ENCODE measurements around the gene KRT9. TPM values are rescaled to one million over a fixed set of nuclear protein-coding genes. Genes with fewer than 3 reads are reported as not detected.

The KRT9 gene
- total RNA-seq, 6 donors from 2014 or later, result not detected

DNA sequence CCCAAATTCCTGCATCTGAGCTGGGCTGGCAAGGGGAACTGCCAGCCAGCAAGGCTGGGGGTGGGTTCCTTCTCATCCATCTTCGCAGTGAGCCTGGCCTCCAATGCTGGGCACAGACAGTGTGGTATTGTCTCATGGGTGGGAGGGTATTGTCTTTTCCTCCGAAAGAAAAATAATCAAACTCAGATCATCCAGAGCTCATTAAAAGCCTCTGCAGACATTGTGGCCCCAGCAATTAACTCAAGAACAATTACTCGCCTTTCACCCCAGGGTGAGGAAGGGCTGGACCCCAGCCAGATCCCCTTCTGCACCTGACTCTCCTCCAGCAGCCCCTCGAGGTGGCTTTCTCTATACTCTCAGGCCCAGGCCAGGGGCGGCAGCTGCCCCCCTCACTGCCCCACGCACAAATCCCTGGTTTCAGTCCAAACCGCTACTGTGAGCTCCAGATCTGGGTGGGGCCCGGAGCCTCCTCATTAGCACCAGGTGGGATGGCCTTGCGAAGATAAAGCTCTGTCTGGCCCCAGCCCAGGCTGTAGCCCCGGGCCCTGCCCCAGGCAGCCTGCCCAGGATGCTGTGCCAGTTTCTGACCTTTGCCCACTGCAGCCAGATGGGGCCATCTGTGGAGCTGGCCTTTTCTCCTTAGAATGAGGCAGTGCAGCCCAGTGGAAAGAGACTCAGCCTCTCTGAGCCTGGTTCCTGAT, 50.9 kb downstream of the KRT9 start:
- DNase-seq (peak in 1 of 2 donors; percentile 67), ATAC-seq (ENCODE audit: low FRiP score in 2 of 2) (no peak)
- 45 to 71% methylated on average over 7 to 10 of the region's 10 CpGs for WGBS, 2 donors
- Histone ChIP-seq H3K4me3 (no peak overlapping the region), H3K27ac (peak overlapping the region; percentile 39 to 80 (median 65)), H3K27me3 (no peaks in the 10 kb centered on the region), H3K9me3 (no peaks in the 10 kb centered on the region), H3K36me3 (peaks cover 0 to 5% (median 0%) of the 10 kb centered on the region in 4 donors), H3K4me1 (peaks cover 5 to 45% (median 17%) of the 10 kb centered on the region in 4 donors)
- TF ChIP-seq EP300 (IDR thresholded peaks at IDR 0.05), result no peak
- no peak for TF ChIP-seq POLR2A (IDR thresholded peaks at IDR 0.05)
- TF ChIP-seq, protein P1, sequence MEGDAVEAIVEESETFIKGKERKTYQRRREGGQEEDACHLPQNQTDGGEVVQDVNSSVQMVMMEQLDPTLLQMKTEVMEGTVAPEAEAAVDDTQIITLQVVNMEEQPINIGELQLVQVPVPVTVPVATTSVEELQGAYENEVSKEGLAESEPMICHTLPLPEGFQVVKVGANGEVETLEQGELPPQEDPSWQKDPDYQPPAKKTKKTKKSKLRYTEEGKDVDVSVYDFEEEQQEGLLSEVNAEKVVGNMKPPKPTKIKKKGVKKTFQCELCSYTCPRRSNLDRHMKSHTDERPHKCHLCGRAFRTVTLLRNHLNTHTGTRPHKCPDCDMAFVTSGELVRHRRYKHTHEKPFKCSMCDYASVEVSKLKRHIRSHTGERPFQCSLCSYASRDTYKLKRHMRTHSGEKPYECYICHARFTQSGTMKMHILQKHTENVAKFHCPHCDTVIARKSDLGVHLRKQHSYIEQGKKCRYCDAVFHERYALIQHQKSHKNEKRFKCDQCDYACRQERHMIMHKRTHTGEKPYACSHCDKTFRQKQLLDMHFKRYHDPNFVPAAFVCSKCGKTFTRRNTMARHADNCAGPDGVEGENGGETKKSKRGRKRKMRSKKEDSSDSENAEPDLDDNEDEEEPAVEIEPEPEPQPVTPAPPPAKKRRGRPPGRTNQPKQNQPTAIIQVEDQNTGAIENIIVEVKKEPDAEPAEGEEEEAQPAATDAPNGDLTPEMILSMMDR (IDR thresholded peaks at IDR 0.05), result no peak
- TF ChIP-seq POLR2AphosphoS5 (IDR thresholded peaks at IDR 0.05), result no peak

DNA sequence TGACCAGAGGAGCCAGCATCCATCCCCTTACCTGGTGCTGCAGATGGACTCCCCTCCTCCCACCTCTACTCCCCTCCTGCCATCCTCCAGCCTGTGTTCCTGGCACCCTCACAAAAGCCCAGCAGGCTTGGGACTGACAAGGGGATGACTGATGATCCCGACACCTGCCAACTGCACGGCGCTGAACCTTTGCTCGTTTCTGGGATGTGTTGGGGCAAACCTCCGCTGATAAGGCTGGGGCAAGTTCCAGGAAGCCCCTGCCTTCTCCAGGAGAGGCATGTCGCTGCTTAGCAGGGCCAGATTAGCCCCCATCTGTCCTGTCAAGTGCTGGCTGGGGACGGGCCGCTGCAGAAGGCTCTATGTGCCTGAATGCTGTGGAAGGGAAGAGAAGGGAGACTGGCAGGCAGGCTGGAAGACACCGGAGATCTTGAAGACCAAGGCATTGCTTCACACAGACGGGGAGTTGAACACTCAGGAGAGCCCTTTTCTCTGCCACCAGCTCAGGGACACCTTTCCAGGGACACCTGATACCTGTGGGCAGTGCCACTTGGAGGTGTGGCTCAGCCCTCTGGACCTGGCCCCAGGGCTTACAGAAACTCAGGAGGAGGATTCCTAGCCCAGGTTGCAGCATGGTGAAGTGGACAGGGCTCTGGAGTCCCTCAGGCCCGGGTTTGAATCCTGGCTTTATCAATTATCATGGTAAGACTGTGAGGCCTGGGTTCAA, 52.2 kb downstream of the KRT9 start:
- Histone ChIP-seq H3K27ac (peak overlapping the region in 3 of 4 donors; percentile 21 to 55 (median 39)), H3K4me3 (no peak overlapping the region)

DNA sequence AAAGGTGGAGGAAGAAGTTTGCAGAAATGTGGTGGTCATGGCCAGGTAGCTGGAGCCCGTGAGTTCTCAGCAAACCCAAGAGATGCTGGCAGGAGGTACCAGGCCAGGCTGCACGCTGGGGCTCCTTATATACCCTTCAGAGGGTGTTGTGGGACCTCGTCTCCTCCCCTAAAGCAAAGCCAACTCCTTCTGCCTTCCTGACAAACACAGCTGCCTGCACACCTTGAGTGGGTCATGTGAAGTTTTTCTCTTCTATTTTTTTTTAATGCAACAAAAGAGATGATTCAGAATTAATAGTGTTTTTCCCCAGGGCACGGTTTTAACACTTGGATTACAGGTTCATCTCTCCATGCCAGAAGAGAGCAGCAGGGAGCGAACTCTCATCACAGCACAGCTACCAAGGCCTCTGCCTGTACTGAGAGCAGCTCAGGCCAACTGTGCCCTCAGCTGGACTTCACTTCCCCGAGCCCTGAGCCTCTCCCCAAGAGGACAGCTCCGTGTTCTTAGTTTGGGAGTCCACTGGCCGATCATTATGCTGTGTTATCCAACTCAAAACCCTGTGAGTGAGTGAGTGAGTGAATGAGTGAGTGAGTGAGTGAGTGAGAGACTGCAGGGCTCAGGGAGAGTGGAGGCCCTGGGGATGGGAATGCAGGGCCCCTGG, 52.9 kb downstream of the KRT9 start, which contains the start of gene KRT15:
TSS of gene KRT15 (minus strand) at position 102 of the 661 bp plus-strand sequence. CDS start at position 39, 63 bp downstream.
- Histone ChIP-seq H3K27ac (peak within 1 kb of the TSS in 2 of 4 donors; percentile 21 to 24), H3K36me3 (no peaks in the 10 kb centered on the region), H3K4me1 (peaks cover 5 to 43% (median 17%) of the 10 kb centered on the region in 4 donors), H3K4me3 (no peak within 1 kb of the TSS), H3K27me3 (no peaks in the 10 kb centered on the region), H3K9me3 (no peaks in the 10 kb centered on the region)
- 60 to 65% methylated on average over 7 to 8 of the region's 8 CpGs for WGBS, 2 donors
- TF ChIP-seq, protein P1 (IDR thresholded peaks at IDR 0.05), result no peak
- no peak for TF ChIP-seq EP300 (IDR thresholded peaks at IDR 0.05)
- no peak for TF ChIP-seq POLR2AphosphoS5 (IDR thresholded peaks at IDR 0.05)
- TF ChIP-seq POLR2A (IDR thresholded peaks at IDR 0.05), result no peak
- DNase-seq, result no peak
- ATAC-seq (ENCODE audit: low FRiP score in 2 of 2), result no peak

More for the DNA sequence above, 52.2 kb downstream of the KRT9 start:
- Histone ChIP-seq H3K36me3 (peaks cover 0 to 5% (median 0%) of the 10 kb centered on the region in 4 donors), H3K4me1 (peaks cover 5 to 45% (median 17%) of the 10 kb centered on the region in 4 donors), H3K9me3 (no peaks in the 10 kb centered on the region), H3K27me3 (no peaks in the 10 kb centered on the region)
- TF ChIP-seq POLR2A (IDR thresholded peaks at IDR 0.05) (peak in 1 of 4 donors; percentile 13), EP300 (IDR thresholded peaks at IDR 0.05) (no peak)
- 63% methylated on average over 10 of the region's 11 CpGs; no CpG with 5 or more reads in 1 of the 2 donors for WGBS, 2 donors
- DNase-seq (peak in 1 of 2 donors; percentile 88), ATAC-seq (ENCODE audit: low FRiP score in 2 of 2) (peak in 1 of 2 donors; percentile 9)

GRCh38 chr17:41518031-41518430, 53.8 kb downstream of the KRT9 start:
- no peak overlapping the region for H3K27ac ChIP-seq
- no peak for ATAC-seq (ENCODE audit: low FRiP score in 2 of 2)
- 90% methylated on average over 3 of the region's 3 CpGs; no CpG with 5 or more reads in 1 of the 2 donors for WGBS, 2 donors
- no peaks in the 10 kb centered on the region for H3K27me3 ChIP-seq
- no peaks in the 10 kb centered on the region for H3K9me3 ChIP-seq
- TF ChIP-seq, protein P1 (IDR thresholded peaks at IDR 0.05), result no peak
- TF ChIP-seq POLR2AphosphoS5 (IDR thresholded peaks at IDR 0.05) (no peak), EP300 (IDR thresholded peaks at IDR 0.05) (no peak), POLR2A (IDR thresholded peaks at IDR 0.05) (no peak)
- DNase-seq, result no peak
- H3K4me3 ChIP-seq, result no peak overlapping the region
- H3K4me1 ChIP-seq, result peaks cover 0 to 34% (median 12%) of the 10 kb centered on the region in 4 donors
- H3K36me3 ChIP-seq, result no peaks in the 10 kb centered on the region

All from upper lobe of left lung (tissue), 6 donors.